GM19043 (cell line): ENCODE data around the gene CDC42.
A peak's percentile ranks its signal among the peaks of the same experiment; 100 is the strongest.
"Not testable (repeated sequence)": the region's sequence is repeated elsewhere in the genome, so short reads cannot be mapped to it uniquely, and the experiment has no call there.

ENCODE experiments used
- ATAC-seq: cut with Tn5 transposase; IDR thresholded peaks from one replicate; pipeline ENCODE4 v1.9.1; 2021; ENCODE audit warnings: low read depth; ENCODE audit not compliant: unreplicated experiment

CDC42 gene

DNA sequence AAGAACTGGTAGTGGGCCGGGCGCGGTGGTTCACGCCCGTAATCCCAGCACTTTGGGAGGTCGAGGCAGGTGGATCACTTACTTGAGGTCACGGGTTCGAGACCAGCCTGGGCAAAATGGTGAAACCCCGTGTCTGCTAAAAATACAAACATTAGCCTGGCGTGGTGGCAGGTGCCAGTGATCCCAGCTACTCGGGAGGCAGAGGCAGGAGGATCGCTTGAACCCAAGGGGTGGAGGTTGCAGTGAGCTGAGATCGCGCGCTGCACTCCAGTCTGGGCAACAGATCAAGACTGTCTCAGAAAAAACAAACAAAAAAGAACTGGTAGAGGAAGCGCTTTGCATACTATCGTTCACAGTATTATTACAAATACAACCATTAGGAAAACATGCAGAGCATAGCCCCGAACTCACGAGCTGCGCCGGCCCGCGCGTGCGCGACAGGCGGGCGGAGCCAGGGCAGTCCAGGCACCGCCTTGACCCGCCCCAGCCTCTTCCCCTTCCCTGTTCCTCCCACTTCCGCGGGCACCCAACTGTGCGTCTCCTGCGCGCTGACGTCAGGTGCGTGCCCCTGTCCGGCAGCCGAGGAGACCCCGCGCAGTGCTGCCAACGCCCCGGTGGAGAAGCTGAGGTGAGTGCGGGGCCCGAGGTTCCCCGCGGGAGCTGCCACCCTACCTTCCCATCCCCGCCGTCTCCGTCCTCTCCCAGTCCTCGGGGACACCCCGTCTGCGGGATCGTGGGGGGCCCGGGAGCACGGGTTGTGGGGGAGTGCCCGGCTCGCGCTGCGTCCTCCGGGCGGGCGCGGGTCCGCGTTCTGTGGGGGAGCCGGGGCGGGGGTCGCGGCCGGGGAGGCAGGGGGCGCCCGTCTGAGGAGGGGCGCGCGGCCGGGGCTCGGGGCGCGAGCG, at the start of gene CDC42:
Gene CDC42, plus strand, starts transcription at position 595 of the 902 bp plus-strand sequence. CDS start 25,770 bp downstream, outside the sequence.
- peak; percentile 79 for ATAC-seq

DNA sequence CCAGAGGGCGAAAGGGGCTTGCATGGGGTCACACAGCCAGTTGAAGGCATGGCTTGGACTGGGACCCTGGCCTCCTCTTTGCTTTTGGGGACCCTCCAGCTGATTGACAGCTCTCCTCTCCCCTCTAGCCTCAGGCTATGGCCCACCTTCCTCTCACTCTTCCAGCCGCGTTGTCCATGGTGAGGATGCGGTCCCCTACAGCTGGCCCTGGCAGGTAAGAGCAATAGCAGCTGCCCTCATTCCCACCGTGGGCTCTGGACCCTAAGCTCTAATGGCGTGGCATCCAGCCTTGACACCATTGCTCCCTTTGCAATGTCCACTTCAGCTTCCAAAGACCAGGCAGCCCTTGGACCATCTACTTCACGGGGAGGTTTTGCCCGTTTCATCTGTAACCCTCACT, 49.6 kb upstream of the CDC42 start:
- ATAC-seq = not testable (repeated sequence)

DNA sequence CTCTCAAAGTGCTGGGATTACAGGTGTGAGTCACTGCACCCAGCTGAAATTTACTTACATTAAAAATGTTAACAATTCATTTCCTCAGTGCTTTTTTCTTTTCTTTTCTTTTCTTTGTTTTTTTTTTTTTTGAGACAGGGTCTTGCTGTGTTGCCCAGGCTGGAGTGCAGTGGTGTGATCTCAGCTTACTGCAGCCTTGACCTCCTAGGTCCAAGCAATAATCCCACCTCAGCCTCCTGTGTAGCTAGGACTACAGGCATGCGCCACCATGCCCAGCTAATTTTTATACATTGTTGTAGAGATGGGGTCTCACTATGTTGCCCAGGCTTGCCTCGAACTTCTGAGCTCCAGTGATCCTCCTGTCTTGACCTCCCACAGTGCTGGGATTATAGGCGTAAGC, 48.5 kb upstream of the CDC42 start:
- not testable (repeated sequence) for ATAC-seq

DNA sequence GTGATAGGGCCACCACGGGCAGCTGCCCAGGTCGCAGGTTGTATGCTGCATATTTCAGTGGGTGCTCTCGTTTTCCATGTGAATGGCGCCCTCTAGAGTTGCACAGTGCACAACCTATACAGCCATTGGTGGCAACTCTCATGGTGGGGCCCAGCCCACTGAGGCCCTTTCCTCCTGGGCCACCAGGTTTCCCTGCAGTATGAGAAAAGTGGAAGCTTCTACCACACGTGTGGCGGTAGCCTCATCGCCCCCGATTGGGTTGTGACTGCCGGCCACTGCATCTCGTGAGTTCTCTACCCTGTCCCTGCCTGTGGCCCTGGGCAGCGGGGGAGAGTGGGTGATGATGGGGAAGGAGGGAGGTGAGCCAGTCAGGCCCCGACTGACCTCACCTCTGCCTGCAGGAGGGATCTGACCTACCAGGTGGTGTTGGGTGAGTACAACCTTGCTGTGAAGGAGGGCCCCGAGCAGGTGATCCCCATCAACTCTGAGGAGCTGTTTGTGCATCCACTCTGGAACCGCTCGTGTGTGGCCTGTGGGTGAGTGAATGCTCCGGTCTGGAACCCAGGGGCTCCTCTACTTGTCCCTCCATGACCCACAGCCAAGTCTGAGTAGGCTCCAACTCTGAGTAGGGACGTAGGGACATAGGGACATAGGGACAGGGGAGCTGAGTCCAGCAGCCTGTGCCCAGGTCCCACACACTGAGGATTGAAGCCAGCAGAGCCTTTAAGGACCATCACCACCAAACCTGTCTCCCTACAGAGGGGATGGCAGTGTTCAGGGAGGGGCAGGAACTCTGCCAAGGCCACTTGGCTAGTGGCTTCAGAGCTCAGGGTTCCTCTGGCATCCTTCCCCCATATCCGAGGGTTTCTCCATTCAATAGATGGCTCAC, 47.0 kb upstream of the CDC42 start:
- ATAC-seq = not testable (repeated sequence)

DNA sequence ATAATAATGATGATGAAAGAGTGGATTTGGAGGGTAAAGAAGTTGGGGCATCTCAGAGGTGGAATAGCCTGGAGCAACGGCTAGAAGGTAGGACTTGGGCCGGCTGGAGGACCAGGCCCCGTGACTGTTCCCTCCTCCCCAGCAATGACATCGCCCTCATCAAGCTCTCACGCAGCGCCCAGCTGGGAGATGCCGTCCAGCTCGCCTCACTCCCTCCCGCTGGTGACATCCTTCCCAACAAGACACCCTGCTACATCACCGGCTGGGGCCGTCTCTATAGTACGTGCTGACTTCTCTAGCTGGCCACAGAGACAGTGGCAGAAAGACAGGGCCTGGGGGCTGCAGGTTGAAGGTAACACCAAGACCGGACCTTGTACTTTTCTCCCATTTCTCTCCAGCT, 45.8 kb upstream of the CDC42 start:
- ATAC-seq = not testable (repeated sequence)

DNA sequence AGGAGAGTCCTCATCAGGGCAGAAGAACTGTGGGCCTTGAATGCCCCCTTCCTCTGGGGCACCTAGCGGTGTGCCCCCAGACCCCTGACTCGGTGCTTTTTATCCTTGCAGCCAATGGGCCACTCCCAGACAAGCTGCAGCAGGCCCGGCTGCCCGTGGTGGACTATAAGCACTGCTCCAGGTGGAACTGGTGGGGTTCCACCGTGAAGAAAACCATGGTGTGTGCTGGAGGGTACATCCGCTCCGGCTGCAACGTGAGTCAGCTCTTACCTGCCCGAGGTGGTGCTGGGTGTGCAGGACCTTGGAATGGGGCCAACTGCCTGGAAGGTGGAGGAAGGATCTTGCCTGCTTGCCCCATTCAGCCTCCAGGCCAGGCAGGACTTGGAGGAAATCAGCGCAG, 45.2 kb upstream of the CDC42 start:
- not testable (repeated sequence) for ATAC-seq

DNA sequence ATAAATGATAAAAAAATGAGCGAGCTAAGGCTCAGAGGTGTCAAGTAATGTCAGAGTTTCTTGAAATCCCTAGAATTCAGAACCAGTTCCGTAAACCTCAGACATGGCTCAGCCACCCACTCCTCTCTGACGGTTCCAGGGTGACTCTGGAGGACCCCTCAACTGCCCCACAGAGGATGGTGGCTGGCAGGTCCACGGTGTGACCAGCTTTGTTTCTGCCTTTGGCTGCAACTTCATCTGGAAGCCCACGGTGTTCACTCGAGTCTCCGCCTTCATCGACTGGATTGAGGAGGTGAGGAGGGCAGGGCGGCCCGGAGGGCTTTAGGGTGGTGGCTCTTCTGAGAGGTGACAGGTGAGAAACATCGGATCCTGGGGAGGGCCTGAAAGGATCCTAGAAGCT, 42.9 kb upstream of the CDC42 start:
- not testable (repeated sequence) for ATAC-seq

DNA sequence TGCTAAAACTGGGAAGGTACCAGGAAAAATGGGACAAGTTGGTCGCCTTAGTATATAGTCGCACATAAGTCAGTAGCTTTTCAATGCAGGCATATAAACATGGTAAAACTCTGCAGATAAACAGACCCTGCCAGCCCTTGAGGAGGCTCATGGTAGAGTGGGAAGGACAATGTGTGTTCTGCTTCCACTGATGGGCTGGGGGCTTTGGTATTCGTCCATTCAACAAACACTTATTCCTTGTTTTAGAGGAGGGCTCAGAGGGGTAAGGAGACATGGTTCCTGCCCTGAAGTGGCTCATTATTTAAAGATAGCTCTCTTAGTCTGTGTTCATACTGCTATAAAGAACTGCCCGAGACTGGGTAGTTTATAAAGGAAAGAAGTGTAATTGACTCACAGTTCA, 39.8 kb upstream of the CDC42 start:
- not testable (repeated sequence) for ATAC-seq

DNA sequence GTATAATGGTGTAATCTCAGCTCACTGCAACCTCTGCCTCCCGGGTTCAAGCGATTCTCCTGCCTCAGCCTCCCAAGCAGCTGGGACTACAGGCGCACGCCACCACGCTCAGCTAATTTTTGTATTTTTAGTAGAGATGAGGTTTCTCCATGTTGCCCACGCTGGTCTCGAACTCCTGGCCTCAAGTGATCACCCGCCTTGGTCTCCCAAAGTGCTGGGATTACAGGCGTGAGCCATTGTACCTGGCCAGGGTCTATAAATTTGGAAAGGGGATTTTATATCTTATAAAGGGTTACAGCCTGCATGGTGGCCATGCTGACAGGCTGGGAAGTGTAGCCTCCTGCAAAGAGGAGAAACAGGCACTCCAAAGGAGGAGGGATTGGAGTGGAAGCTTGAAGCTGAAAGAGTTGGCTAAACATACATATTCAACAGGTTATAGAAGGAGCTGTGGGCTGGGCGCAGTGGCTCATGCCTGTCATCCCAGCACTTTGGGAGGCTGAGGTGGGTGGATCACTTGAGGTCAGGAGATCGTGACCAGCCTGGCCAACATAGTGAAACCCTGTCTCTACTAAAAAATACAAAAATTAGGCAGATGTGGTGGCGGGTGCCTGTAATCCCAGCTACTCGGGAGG, 37.8 kb upstream of the CDC42 start:
- ATAC-seq = not testable (repeated sequence)

DNA sequence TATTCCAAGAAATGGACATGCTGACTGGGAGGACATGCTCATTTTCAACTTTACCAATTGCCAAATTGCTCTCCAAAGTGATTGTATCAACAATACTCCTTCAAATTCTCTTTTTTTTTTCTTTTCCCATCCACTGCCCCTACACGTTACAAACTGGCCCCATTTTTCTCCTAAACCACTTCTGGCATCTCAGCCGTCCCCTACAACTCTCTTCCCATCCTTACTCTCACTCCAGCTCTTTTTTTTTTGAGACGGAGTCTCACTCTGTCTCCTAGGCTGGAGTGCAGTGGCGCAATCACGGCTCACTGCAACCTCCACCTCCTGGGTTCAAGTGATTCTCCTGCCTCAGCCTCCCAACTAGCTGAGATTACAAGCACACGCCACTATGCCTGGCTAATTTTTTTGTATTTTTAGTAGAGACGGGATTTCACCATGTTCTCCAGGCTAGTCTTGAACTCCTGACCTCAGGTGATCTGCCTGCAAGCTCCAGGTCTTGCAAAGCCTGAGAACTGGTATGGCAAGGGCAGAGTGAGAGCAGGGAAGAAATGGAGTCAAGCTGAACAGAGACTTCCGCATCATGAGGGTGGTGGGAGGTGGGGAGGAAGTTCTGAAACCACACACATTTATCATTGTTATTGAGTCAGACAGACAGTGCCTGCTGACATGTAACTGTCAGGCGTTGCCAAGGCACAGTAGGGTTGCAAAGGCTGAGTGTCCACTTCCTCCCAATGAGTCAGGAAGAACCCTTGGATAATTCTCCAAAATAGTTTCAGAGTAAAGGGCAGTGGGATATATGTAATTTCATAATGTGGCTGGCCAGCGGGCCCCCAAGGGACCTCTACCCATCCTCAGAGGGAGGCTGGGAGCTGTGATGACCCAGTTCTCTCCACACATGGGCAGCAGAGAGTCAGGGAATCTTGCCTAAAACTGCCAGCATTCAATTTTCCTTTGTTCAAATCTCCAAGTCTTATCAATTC, 33.6 kb upstream of the CDC42 start:
- ATAC-seq = peak; percentile 64

DNA sequence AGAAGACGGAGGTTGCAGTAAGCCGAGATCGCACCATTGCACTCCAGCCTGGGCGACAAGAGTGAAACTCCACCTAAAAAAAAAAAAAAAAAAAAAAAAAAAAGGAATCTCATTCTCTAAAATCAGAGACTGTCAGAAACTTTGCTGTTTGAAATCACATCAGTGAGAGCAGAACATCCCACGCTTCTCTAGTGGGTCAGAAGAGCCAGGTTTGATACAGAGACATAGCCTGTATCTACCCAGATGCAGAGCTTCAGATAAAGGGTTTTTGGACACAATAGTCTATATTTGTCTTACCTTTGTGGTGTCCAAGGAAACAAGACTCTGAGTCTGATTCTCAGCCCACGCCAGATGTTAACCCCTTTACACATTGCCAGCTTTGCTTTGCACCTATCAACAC, 31.4 kb upstream of the CDC42 start:
- ATAC-seq = no peak

DNA sequence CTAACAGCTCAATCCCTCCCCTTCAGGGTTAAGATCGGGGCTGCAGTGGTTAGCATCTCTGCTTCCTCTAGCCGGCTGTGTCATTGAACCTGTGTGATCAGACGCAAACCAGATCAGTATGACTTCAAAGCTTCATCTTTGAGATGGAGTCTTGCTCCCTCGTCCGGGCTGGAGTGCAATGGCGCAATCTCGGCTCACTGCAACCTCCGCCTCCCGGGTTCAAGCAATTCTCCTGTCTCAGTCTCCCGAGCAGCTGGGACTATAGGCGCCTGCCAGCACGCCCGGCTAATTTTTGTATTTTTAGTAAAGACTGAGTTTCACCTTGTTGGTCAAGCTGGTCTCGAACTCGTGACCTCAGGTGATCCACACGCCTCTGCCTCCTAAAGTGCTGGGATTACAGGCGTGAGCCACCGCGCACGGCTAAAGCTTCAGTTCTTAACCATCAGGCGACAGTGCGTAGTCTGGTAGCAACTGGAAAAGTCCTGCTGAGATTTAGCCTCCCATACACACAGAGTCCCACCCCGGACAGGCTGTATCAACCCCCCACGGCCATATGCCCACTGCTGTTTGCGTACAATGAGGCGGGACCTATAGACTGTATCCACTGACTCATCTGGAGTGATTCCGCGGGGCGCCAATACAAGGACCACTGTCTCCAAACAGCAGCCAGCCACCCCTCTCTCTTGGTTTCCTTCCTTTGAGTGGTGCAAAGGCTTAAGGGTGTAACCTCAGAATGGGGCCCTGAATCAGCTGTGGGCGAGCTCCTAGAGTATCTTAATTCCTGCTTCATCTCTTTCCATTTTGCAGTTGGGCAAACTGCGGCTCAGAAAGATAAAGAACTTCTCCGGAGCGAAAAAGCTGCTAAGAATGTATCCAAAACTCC, 27.8 kb upstream of the CDC42 start:
- peak; percentile 34 for ATAC-seq

DNA sequence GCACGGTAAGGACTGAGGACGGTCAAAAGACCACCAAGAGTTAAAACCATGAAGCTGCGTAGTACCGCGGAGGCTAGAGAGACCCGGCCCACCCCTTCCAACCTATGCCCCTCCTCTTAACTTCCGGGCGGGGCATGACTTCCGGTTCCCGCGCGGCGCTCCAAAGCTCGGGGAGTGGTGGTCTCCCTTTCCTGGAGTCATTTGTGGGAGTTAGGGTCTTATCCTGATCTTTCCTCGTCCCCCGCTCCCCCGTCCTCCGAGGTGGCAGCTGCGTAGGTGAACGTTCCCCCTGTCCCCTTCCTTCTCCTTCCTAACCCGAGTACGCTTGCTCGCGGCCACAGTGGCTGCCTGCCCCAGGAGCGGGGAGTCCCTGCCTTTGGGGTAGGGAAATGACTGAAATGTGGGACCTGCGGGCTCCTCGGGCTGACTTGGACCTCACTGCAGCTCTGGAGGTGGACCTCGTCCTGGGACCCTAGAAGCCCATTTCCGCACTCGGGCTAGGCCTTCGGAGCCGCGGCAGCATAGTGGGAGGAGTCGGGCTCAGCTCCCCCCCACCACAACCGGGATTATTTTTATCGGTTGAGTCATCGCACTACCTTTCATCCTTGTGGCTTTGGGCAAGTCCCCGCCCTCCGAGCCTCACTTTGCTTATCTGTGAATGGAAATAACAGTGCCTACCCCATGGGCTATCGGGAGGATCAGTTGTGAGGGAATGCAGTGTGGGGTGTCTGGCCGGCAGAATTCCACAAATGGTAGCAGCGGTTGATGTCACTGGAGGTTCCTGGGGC, 26.9 kb upstream of the CDC42 start:
- peak; percentile 45 for ATAC-seq

DNA sequence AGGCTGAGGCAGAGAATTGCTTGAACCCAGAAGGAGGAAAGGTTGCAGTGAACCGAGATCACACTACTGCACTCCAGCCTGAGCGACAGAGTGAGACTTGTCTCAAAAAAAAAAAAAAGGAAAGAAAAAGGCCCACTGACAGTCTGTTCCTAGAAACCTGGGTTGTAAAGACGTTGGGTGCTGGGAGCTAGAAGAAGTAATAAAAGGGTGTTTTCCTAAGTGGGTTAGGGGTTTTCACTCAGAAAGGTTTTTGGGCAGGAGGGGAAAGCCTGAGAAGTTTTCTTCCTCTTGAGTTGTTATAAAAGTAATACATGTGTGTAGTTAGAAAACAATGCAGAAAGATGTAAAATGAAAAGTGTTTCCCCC, 25.6 kb upstream of the CDC42 start:
- no peak for ATAC-seq

DNA sequence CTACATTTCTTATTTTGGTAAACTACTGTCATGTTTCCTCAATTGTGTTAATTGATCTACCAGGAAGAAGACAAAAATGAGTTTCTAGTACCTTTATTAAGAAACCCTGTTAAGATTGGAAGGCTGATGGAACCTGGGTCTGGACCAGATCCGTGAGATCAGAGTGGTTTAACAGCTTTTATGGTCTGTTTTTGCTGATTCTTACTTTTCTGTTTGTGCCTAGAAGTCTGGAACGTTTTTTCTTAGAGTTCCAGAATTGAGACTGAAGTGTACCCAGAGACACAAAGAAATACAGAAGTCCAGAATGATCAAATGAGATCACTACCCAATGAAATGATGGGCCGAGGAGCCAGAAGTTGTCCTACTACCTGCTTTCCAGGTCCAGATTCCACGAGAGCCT, 22.5 kb upstream of the CDC42 start:
- ATAC-seq = no peak

DNA sequence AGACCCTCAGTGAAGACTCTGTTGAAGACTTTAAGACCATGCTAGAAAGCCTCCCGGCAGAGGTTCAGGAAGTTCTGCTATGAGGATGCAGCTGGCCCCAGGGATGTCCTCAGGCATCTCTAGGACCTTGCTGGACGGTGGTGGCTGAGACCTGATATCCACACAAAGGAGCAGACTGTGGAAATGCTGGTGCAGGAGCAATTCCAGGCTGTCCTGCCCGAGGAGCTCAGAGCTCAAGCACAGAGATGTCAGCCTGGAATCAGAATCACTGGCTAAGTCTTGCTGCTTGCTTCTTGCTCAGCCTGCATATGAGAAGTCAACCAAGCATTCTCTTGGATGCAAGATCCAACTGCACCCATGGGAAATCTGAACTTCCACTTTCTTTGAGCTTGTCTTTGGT, 22.0 kb upstream of the CDC42 start:
- no peak for ATAC-seq

DNA sequence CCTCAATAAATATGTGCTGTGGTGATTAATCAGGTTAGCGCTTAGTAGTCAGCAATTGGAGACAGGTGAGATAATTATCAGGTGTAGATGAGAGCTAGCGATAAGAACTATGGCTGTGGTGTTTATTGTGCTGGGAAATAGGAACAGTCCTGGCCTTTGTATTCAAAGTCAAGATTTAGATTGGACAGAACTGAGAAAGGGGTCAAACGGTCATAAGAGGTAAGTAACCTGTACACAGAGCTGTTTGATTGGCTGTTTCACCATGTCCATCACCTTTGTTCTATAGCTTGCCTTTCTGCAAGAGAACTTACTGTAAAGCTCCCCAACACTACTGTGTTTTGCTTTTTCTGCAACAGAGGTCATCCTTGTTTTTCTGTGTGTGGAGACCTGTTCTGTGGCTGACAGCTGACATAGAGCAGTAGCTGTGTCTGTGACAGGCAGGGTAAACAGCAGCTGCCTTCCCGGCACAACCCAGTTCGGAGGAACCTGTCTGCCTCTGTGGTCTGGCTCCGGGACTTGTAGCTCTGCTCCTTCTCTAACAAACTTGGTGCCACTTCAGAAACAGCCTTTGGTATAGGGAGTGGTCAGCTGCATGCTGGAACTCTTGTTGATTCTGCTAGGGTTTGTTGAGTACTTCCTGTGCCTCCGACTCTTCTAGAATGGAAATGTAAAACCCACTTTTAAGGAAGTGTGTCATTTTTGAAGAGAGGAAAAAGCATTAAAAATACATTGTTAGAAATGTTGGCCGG, 21.1 kb upstream of the CDC42 start:
- ATAC-seq = no peak
